HG02885 (cell line): Measurements from ENCODE around the gene BTBD9.

ENCODE experiments used
- ATAC-seq: cut with Tn5 transposase; IDR thresholded peaks from one replicate; pipeline ENCODE4 v1.9.1; 2021; ENCODE audit warnings: mild to moderate bottlenecking; ENCODE audit not compliant: unreplicated experiment, poor library complexity

The BTBD9 gene

GRCh38 chr6:38492031-38492430 lies 147.7 kb downstream of the BTBD9 start:
- no peak for ATAC-seq

DNA sequence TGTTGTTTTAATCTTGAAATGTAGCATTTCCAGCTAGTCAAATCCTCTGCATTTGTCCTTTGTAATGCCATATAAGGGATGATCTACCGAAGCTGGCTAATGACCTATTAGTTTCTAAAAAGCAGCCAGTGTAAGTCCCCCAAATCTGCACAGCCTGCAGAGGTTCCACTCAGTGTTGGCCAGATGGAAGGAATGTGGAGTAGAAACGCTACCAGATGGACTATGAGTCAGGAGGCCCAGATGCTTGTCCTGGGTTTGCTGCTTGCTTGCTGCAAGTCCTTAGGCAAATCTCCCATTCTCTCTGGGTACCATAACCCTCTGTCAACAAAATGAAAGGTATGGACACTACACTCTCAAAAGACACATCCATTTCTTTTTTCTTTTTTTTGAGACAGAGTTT lies 149.8 kb downstream of the BTBD9 start:
- no peak for ATAC-seq

- ATAC-seq = no peak
Observed at GRCh38 chr6:38487423-38487822, 152.3 kb downstream of the BTBD9 start.

DNA sequence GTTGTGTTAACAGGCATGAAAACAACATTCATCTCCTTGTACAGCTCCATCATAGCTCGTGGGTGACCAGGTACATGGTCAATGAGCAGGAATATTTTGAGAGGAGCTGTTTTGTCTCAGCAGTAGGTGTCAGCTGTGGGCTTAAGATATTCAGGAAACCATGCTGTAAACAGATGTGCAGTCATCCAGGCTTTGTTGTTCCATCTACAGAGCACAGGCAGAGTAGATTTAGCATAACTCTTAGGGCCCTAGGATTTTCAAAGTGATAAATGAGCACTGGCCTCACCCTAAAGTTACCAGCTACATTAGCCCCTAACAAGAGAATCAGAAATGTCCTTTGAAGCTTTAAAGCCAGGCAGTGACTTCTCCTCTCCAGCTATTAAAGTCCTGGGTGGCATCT lies 154.2 kb downstream of the BTBD9 start:
- no peak for ATAC-seq

DNA sequence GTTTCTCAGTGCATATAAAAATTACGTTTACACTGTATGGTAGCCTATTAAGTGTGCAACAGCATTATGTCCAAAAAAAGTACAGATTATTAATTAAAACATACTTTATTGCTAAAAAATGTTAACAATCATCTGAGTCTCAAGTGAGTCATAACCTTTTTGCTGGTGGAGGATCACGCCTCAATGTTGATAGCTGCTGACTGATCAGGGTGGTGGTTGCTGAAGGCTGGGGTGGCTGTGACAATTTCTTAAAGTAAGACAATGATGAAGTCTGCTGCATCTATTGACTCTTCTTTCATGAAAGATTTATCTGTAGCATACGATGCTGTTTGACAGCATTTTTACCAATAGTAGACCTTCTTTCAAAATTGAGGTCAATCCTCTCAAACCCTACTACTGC lies 155.1 kb downstream of the BTBD9 start:
- no peak for ATAC-seq

DNA sequence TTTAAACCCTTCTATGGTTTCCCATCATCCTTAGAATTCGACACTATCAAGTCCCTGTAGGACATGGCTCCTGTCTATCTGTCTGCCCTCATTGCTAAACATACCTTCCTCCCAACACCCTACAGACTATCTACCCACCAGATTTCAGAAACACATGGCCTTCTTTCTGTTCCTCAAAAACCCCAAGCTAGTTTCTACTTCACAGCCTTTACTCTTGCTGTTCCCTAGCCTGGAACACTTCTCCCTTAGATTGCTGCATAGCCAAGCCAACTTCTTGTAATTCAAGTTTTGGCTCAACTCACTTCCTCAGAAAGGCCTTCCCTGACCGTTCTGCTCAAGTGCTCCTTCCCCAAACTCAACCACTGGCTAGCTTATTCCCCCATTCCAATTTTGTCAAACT lies 156.2 kb downstream of the BTBD9 start:
- peak; percentile 63 for ATAC-seq

DNA sequence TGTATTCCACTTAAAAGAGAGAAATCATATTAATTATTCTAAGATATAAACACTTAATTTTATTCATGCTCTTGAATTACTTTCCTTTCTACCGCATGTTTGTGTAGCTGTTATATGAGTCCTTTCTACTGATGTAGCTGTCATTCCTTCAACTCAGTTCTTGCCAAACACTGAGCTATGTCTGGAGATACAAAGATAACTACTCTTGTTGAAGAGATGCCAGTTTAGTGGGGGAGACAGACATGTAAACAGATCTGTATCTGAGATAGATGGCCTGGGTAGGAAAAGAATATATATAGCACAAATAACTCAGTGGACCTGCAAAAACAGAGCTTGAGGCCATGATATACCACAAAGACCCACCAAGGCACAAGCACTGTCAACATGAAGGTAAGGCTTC lies 157.3 kb downstream of the BTBD9 start:
- ATAC-seq = no peak

DNA sequence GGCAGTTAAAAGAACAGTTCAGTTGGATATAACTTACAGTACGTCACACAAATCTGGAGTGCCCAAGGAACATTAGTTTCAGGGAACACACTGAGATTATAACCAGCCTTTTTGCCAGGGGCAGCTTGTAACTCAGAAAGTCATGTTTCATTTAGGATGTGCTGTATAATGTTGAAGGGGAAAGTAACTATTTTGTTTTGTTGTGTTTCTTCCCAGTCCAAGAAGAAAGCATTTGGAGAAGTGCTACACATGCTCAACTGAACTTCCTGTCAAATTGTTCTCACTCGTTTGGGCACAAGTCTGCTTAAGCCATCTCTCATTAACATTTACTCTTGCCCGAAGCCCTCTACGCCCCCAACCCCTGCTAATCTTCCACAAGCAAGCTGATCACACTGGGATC lies 157.9 kb downstream of the BTBD9 start:
- no peak for ATAC-seq

DNA sequence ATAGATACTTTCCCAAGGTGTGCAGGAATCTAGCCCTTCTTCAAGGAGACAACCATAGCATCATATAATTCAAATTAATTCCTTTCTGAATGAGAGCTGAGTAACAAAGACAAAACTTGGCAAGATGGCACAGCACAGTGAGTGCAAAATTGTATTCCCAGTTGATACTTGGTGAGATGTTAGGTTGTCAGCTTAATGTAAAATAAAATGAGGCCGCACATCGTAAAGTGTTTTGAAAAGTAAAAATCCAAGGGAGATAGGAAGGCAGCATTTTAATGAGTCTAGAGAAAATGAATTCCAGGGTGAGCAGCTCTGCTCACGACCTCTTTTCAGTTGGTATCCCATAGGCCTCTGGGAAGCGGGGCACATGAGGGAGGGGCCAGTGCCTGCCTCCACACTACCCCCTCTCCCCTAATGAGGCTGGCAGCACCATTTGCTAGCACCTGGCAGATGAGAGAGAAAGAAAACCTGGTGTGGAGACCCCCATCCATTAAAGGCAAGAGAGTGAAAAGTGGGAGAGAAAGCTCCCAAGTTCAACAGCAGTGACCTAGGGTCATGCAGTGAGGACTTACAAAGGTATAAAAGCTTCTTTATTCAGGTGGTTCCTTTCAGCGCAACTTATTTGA lies 158.4 kb downstream of the BTBD9 start:
- no peak for ATAC-seq

DNA sequence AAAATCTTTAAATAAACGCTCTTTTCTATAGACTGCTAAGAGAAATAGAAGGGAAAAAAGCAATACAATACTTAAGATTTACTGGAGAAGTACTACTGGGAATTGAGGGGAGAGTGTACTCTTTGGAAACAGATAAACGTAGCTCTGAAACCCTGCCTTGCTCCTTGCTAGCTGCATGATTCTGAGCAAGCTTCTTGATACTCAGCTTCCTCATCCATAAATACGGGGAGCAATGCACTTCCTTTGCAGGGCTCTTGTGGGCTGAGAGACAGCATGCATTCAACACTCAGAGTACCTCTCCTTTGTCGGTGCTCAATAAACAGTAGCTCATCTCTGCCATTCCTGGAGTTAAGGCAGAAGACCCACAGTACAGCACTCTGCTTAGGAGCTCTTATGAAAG lies 159.7 kb downstream of the BTBD9 start:
- ATAC-seq = no peak

DNA sequence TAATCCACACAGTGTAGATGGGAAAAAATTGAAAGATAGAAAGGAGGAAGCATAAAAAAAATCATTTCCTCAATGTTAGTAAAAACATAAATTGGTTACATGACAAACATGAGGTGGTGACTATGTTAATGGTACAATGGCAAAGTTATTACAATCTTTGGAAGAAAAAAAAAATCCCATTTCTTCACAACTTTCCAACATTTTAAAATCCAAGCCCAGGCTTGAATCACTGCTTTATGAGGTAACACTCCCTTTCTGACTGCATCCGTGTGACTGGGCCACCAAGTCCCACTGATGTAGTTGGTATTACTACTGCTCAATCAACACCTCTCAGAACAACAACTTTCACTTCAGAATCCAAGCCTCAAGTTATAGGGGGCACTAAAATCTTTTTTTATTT lies 160.4 kb downstream of the BTBD9 start:
- no peak for ATAC-seq

GRCh38 chr6:38477680-38478260 lies 162.0 kb downstream of the BTBD9 start:
- ATAC-seq = no peak

DNA sequence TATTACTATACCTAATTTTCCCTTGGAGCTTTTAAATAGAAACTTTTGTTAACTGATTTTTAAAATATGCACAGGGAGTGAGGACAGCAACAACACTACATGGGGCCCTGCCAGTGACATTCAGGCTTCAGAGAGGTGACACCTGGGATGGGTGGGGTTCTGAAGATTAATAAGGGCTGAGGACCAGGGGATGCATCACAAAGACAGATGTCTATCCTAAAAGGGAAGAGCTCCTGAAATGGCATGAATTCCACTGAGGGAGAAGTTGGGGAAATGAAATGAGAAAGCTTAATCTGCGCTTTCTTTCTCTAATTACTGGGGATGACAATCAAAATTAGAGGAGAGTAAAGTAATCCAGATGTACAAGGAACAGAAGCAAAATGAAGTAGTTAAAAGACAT lies 162.8 kb downstream of the BTBD9 start:
- ATAC-seq = no peak

GRCh38 chr6:38476141-38476540 lies 163.6 kb downstream of the BTBD9 start:
- ATAC-seq = no peak

DNA sequence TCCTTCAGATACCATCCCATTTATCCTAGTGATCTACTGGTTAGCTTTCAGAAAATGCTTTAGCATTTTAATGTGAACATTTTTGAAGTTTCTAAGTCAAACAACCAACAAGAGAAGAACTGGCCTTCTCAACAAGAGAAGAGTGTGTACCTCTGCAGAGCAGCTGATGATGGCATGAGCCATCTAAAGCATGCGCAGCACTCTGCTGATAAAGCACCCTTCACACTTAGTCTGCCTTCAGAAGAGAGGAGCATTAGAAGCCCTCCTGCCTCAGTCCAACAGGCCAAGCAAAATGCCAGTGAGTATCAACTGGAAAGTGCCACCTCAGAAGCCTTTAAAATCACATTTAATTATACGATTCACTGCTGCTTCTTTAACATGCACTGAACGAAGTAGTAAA lies 169.2 kb downstream of the BTBD9 start:
- no peak for ATAC-seq

DNA sequence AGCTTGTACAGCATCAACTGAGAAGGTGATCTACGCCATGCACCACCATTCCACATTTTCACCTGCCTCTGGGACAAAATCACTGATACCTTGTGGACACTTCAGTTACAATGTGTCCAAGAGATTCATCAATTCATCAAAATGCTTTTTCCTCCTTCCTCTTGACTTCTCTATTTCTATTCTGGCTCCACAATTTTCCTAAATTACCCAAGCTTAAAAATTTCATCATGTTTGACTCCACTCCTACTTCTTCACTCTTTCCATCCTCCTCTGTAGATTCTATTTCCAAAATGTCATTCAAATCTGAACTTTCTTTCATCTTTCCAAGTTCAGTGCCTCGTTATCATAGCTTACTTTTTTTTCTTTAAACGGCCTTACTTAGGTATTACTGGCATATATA lies 172.2 kb downstream of the BTBD9 start:
- ATAC-seq = no peak

DNA sequence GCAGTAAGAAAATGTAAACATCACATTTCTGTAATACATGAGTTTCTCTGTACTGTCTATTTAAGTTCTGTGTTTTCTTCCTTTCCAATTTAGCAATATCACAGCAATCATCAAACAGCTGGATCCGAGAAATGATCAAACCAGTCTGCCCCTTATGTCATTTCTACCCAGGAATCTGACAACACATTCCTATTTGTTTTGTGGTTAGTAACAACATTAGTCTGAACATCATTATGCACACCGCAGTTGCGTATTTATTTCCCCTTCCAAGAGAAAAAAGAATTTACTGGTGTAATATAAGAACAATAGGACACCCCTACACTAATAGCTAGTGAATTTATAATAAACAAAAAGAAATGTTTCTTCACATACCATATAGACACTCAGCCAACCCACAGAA lies 179.5 kb downstream of the BTBD9 start:
- ATAC-seq = no peak

DNA sequence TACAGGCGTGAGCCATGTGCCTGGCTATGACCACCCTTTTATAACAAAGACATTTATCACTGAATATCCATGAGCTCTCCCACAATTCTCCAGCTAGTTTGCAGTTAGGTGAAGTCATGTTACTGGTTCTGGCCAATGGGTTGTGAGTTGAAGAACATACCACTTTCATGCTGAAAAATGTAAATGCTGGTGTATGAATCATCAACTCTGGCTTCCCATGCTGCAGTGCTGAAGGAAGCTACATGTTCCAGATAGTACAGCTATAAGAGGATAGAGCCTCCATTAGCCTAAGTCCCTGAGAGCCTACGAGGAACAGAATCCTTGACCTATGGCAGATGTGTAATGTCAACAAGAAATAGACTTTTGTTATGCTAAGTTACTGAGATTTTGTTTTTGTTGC lies 180.4 kb downstream of the BTBD9 start:
- ATAC-seq = no peak

GRCh38 chr6:38453861-38454260 lies 185.9 kb downstream of the BTBD9 start:
- ATAC-seq = no peak

GRCh38 chr6:38452816-38453660 lies 186.7 kb downstream of the BTBD9 start:
- ATAC-seq = no peak

DNA sequence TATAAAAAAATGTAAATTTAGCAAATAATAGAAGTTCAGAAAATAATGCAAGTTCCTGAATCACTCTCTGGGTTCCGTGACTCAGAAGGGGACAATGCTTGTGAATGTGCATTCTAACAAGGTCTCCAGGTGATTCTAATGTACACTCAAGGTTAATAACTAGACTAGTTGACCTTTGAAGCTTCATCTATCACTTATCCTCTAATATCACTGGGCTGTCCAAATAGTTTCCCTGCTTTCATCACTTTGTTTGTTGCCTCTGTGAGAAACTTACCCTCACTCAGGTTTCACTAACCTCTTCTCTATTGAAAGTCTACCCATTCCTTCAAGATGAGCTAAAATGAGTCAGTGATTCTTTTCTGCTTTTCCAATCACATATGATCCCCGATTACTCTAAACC lies 189.0 kb downstream of the BTBD9 start:
- ATAC-seq = no peak

DNA sequence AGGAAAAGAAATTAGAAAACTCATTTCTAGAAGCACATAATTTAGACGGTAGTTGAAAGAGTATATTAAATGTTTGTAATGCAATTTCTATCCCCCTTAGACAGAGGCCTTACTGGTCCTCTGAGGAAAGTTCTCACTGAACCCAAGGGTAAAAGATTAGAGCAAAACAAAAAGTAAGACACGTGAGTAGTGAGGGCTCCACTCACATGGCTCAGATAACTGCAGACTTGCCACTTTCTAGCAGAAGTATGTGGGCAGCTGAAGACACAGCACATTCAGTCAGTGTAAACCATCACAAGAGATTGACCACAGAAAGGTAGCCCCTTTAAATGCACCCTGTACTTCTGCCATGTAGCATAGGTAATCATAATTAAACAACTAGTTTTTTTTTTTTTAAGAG lies 193.8 kb downstream of the BTBD9 start:
- no peak for ATAC-seq
